HG02763 (cell line): ENCODE results near the gene SLC35A2.
"Not testable (repeated sequence)": the region's sequence is repeated elsewhere in the genome, so short reads cannot be mapped to it uniquely, and the experiment has no call there.

ENCODE experiments used
- ATAC-seq: cut with Tn5 transposase; IDR thresholded peaks from one replicate; pipeline ENCODE4 v1.9.1; 2021; ENCODE audit warnings: mild to moderate bottlenecking, moderate library complexity; ENCODE audit not compliant: unreplicated experiment

Gene SLC35A2

DNA sequence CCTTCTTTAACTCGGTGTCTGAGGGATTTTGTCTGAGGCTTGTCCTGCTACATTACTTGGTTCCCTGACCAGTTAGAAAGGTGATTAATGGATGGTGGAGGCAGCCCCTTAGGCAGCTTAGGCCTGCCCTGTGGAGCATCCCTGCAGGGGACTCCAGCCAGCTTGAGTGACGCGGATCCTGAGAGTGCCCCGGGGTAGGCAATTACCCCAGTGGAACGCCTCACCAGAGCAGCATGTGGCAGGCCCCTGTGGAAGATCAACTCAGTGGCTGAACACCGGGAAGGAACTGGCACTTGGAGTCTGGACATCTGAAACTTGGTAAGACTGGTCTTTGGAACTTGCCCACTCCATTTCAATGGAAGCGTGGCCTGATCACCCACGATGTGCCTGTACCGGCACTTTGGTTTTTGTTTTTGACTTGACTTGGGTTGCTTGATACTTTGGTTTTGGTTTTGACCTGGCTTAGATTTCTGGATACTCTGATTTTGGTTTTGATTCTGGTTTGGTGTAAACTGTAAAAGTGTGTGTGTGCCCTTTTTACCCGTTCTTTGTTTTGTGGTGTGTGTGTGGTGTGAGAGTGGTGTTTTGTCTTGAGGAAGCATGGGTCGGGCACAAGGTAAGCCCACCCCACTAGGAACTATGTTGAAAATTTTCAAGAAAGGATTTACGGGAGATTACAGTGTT, 57.2 kb downstream of the SLC35A2 start:
- not testable (repeated sequence) for ATAC-seq

GRCh38 chrX:48853494-48853893, 58.0 kb downstream of the SLC35A2 start:
- ATAC-seq: not testable (repeated sequence)
